Fibroblast of skin of abdomen (primary cell): ENCODE measurements around the gene RAB36.

Experiments
- DNase-seq: peaks from one replicate; pipeline ENCODE4 v3.0.0-alpha.2; 2013

Gene RAB36

DNA sequence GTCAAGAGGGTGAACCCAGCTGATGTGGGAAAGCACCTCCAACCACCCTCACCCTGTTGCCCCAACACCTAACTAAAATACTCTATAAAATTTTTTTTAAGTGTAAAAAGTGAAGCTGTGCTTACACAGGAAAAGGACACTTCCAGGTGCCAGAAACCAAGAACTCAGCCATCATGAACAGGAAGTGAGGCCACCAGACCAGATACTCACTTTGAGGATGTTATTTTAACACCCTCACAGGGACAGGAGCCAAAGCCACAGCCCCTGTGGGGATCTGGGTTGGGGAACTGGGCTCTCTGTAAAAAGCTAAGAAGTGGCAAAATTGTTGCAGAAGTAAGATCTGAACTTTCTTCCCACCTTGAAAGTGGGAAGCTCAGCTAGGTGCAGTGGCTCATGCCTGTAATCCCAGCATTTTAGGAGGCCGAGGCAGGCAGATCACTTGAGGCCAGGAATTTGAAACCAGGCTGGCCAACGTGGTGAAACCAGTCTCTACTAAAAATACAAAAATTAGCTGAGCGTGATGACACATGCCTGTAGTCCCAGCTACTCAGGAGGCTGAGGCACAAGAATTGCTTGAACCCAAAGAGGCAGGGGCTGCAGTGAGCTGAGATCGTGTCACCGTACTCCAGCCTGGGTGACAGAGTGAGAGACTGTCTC, 7.2 kb upstream of the RAB36 start:
- DNase-seq, result no peak

DNA sequence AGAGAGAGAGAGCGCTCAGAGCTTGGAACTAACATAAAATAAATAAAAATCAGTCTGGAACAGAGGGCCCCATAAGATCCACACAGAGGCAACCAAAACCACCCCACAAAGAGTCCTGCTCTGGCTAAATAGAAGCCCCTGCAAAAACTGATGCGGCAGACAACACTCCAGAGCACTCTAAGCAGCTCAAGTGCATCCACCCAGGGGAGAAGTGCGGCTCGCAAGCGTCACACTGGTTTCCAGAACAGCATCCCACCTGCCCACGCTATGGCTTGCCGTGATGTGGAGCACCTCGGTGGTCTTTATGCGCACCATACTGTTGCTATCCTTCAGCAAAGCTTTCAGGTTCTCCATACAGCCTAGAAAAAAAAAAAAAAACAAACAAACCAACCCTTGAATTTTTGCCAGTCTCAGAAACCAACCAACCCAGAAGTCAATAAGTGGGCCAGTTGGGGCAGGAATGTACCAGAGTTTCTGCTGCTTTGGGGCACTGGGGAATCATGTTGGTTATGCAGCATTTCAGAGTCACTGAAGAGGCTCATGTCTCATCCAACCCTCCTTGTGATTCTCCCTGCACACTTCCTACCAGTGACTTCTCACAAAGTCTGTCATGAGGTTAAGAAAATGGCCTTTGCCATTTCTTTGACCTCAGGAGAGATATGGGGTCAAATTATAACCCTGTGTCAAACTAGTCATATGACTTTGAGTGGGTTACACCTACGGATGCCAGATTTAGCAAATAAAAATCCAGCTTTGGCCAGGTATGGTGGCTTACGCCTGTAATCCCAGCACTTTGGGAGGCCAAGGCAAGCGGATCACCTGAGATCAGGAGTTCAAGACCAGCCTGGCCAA, 6.5 kb upstream of the RAB36 start:
- DNase-seq, result no peak

DNA sequence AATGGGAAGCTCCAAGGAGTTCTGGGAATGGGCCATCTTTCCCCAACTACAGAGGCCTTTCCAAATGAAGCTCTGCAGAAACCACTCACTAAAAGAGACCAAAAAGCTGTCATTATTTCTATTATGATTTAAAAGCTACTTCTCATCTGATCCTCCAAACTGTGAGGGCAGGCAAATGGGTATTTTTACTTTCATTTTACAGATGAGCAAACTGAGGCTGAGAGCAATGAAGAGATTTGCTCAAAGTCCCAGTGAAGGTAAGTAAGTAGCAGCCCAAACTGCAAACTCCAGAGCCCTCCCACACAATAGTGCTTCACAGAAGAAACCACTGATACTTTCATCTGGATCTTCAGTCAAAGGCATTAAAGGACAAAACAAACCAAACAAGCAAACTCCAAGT, 4.9 kb upstream of the RAB36 start:
- no peak for DNase-seq

DNA sequence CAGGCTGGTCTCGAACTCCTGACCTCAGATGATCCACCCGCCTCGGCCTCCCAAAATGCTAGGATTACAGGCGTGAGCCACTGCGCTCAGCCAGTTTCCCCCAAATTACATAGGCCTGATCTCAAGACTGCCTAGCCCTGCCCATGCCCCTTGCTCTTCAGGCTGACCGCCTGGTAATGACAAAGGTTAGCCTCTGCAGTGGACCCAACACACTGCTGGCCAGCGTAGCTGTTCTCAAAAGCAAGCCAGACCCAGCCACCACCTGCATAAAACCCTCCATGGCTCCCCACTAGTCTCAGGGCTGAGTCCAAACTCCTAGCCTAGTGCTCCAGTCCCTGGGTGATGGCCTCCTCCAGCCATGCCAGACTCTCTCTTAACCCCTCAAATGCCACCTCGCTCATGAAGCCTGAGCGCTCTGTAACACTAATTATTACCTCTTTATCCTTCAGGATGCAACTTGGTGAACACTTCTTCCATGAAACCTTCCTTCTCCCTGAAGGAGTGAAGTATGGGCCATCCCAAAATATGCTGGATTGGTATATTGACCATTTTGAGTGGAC, 2.7 kb upstream of the RAB36 start:
- DNase-seq, result no peak

DNA sequence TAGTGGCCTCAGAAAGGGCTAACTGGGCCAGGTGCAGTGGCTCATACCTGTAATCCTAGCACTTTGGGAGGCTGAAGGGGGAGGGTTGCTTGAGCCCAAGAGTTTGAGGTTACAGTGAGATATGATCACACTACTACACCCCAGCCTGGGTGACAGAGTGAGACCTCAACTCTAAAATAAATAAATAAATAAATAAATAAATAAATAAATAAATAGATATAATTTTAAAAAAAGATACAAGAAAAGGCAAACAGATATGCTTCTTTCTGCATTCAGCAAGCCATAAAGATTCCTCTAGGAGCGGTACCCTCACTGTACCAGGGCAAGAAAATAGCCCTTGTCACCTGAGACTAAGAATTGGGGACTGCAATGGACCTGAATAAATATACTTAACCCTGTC, 2.2 kb upstream of the RAB36 start:
- no peak for DNase-seq

DNA sequence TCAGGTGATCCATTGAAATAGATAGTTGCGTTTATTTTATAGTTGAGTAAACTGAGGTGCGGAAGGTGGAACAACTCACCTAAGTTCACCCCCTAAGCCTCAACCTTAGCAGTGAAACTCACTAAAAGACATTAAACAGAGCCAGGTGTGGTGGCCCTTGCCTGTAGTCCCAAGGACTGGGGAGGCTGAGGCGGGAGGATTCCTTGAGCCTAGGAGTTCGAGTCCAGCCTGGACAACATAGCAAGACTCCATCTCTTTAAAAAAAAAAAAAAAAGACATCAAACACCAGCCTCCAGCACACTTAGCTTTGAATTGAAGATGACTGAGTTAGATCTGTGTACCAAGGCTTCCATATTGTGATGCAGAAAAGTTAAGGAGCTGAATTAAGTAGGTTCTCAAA, 845 bp upstream of the RAB36 start:
- DNase-seq, result no peak

DNA sequence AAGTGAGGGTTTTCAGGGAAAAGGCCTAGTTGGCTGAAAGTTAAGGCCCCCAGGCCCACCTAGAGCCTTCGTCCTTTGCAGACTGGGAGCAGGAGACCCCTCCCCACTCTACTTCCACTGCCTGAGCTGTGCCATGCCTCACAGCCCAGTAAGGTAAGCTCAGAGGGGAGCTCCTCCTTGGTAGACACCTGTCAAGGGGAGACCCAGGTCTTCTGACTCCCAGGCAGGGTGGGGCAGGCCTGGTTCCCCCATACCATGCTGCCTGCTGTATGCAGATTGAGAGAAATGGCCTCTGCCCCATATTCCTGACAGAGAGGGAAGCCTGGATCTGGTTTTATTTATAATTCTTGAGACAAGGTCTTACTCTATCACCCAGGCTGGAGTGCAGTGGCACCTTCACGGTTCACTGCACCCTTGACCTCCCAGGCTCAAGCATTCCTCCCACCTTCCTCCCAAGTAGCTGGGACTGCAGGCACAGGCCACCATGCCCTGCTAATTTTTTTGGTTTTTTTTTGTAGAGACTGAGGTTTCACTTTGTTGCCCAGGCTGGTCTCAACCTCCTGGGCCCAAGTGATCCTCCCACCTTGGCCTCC, 697 bp downstream of the RAB36 start:
- no peak for DNase-seq

DNA sequence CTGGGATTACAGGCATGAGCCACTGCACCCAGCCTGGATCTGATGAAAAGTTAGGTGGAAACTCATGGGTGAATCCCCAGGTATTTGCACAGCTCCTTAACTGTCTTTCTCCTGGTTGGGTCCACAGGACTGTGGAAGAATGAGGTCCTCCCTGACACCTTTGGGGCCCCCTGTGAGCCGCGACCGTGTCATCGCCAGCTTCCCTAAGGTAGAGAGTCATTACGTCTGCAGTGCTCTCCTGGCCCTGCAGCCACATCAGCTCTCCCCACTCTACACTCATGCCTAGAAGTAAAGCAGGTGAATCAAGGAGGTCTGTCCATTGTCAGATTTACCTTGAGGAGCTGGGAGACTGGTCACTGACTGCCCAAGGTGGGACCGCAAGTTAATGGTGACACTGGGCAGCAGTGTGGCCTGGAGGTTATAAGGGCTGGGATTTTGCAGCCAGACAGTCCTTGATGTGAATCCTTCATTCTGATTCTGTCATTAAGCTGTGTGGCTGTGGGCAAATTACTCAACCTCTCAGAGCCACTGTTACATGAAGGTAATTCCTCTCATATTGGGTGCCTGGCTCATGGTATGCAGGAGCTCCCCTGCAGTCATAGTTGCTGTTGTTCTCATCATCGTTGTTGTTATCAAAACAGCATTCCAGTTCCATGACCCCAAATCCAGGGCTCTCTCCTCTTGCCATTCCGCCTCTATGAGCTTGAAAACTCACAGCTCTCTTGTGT, 1.4 kb downstream of the RAB36 start:
- DNase-seq, result no peak

DNA sequence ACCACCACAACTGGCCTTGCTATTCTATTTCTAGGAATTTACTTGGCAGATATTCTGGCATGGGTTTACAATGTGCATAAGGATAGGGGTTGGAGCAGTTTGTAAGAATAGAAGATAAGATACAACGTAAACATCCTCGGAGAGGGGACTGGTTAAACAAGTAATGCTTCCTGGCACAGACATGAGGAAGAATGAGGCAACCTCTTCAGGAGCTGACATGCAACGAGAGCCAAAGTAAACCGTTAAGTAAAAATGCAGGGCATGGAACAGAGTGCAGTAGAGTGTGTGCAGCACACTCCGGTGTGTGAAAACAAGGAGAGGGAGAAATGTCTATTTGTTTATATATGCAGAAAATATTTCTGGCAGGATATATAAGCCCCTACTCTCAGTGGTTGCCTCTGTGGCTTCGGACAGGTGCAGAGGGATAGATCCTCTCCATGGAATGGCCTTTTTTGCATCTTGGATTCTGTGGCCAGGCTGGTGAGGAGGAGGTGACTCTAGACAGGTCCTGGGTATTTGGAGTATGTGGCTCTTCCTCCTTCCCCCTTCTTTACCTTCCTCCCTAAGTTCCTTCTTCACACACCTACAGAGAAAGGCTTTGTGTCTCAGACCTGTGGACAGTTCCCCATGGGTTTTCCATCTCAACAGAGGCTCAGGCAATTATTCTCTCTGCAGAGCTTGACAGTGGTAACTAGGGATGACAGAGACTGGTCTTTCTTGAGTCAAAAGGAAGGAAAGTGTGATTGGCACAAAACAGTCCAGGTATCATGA, 2.5 kb downstream of the RAB36 start:
- no peak for DNase-seq

DNA sequence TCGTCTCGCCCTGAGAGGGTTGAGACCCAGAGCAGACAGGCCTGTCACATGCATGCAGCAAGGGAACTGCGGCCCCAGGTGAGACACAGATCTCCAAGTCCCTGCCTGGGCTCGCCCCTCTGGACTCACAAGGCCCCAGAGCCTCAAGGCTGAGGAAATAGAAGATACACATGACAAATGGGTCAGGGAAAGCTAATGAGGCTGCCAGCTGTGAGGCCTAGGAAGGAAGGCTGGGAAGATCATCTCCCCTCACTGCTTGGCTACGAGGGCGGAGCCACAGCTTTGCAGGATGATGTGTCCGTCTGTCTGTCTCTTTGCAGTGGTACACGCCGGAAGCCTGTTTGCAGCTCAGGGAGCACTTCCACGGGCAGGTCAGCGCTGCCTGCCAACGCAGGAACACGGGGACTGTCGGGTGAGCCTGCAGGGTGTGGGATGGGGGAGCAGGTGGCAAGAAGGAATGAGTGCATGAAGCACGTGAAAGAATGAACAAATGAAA, 4.5 kb downstream of the RAB36 start:
- DNase-seq, result no peak

DNA sequence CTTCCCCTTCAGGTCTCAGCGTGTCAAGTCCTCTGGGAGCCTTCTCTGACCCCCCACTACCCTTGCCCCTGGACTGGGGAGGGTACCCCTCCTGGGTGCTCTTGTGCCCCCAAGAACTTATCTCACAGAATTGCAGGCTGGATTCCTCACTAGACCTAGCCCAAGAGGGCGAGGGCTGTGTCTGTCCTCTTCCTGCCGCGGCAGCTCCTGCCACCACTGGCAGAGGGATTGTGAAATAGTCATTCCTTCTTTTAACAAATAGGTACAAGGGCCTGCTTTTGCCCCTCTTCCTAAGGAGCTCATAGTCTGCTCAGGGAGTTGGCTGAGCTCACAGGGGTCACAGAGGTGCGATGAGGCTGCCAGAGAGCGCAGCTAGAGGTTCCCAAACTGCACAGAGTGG, 5.5 kb downstream of the RAB36 start:
- no peak for DNase-seq

DNA sequence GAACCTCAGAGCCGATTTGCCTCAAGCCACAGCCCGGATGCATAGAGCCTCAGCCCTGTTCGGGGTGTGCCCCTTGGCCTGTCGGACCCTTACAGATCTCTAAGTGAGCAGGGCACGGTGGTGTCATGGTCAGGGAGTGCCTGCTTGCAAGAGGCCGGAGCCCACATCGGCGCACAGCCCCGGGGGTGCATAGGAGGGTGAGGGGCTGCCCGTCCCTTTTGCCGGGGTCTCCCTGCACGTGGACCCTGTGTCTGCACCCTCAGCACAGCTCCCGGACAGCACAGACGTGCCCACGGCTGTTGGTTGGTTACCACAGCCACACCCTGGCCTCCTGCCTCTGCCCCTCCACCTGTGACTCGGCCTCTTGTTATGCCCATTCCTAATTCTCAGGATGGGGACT, 6.5 kb downstream of the RAB36 start:
- DNase-seq, result no peak

DNA sequence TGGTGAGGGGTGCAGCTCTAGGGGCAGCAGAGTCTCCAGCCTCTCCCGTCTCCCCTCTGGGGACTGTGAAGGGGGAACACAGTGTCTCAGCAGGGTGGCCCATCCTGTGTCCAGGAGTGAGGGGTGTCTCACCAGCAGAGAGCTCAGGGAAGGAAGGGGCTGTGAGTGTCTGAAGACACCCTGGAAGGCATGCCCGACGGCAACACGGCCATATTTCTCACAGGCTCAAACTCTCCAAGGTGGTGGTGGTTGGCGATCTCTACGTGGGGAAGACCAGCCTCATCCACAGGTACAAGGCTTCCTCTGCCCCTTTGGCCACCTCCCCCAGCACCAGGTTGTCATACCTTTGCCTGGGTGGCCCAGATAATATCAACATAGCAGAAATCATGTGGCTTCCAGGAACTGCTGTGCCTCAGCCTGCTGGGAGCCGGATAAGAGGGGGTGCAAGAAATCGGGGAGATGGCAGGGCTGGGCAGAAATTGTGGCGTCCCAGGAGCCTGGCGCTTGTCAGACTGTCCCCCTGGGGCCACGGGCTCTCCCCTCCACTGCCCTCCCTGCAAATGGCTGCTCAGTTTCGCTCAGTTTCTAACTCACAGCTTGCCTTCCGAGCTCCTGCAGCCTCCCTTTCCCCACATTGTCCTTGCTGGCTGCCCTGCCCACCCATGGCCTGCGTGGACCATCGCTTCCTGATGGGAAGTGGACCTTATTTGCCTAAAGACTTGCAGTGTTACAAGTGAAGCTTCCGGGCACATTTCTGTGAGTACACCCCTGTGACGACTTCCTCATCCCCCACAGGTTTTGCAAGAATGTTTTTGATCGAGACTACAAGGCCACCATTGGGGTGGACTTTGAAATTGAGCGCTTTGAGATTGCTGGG, 7.2 kb downstream of the RAB36 start:
- no peak for DNase-seq

DNA sequence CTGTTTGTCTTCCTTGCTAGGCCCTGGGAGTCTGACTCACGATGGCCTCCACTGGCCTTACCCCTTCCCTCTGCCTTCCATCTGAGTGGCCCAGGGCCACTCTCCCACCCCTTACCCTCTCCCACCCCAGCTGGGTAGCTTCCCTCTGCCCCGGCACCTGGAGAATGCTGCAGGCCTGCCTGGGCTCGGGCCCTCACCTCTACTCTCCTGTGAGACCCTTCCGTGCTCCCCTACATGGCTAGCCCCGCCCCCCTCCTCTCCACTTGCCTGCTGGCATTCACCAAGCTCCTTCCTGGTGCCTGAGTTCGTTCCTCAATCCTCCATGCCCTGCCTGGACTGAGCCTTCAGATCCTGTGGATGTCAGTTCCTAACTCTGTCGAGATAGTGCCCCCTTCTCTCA, 8.7 kb downstream of the RAB36 start:
- no peak for DNase-seq

DNA sequence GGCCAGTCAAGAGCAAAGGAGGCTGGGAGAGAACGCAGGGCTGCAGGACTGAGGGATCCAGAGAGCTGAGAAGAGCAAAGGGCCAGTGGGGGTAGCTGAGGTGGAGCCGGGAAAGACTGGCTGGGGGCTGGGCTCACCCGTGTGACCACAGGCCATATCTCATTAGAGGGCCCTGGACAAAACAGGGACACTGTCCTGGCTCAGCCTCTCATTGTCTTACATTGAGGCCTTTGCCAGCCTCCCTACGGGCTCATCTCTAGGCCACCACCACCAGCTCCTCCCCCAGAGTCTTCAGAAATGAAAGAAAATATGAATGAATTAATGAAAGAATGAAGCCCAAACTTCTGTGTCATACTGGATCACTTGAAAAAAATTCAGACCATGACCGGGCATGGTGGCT, 9.2 kb downstream of the RAB36 start:
- no peak for DNase-seq

DNA sequence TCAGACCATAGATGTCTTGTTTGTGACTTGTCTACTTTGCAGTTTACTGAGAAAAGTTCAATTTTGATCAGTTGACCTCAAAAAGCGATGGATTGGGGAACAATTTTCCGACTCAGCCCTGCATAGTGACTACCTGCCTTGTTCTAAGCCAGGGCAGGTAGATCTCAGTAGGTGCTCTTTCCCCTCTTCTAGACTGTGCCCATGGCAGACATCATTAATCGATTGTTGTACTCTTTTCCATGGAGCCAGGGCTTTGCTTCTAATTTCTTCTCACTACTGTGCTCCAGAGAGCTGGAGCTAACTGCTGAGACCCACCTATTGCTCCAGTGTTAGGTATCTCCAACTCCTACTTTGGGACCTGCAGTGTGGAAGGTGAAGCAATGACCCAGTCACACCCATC, 9.9 kb downstream of the RAB36 start:
- no peak for DNase-seq

DNA sequence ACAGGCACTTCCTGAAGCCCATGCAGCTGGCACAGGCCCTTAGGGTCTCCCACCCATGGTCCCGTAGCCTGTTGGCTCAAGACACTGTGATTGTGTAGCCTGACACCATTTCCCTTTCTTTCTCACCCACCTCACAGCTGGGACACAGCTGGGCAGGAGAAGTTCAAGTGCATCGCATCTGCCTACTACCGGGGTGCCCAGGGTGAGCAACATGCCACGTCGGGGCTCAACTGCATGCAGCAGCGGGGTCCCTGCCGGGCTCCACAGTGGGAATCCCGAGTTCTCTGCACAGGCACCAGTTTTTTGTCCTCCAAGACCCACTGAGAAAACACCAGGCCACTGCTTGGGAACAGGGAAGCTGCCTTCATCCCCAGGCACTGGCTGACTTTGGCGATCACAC, 10.6 kb downstream of the RAB36 start:
- DNase-seq, result no peak

DNA sequence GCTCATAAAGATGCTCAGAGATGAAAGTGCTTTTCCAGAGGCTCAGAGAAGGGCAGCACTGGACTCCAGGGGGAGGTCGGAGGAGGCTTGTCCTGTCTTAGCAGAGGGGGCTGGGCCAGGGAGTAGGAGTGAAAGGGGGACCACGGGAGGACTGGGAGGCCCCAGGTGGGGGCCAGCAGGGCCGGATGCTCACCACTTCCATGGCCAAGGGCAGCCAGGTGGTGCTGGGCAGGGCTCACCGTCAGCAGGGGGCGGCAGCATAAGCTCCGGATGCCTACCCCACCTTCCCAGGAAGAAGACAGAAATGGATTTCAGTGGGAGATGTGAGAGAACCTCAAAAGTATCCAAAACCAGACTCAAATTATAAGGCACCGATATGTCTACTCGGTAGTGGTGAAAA, 11.0 kb downstream of the RAB36 start:
- no peak for DNase-seq

DNA sequence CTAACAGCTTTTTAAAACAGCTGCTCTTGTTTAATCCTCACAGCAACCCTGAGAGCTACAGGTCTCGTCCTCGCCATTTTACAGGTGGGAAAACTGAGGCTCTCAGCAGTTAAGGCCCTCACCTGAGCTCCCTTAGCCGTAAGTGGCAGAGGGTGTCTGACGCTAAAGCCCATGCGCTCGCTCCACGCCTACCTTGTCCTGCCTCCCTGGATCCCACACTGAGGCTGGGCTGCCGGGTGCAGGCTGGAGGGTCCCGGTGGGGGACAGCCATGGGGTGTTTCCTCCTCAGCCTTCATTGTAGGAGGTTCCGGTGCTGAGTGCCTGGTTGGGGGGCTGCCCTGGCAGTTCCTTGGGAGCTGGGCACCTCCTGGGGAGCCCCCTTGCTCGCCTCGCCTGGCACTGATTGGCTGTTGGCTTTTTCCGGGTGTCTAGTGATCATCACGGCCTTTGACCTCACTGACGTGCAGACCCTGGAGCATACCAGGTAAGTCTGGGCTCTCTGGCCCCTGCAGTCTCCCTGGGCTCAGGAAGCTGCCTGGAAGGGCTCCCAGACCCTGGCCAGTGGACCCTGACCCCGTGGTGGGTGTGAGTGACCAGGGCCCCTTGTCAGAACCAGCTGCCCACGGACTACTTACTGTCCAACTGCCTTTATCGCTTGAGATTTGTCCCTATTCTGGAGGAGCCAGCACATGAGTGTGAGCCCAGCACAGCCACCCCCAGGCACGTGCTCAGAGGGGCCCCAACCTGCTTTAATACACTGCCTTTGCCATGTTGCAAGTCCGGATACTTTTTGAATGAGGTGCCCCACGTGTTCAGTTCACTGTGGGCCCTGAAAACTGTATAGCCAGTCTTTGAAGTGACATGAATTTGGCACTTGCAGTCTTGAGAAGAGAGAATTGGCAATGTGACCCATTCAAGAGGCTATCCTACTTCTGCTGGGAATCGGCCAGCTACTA, 12.6 kb downstream of the RAB36 start:
- no peak for DNase-seq
